ENCODE measurements around the gene RAB11FIP5.

Gene RAB11FIP5

GRCh38 chr2:73082523-73083410, 30.0 kb downstream of the RAB11FIP5 start:
- DNase-seq = no peak

- DNase-seq = no peak
These were observed 31.5 kb downstream of the RAB11FIP5 start for GRCh38 chr2:73081181-73081671.

- no peak for DNase-seq
These were observed 32.2 kb downstream of the RAB11FIP5 start for GRCh38 chr2:73080321-73081131.

GRCh38 chr2:73079636-73080035, 33.1 kb downstream of the RAB11FIP5 start:
- no peak for DNase-seq

GRCh38 chr2:73078457-73079411, 34.0 kb downstream of the RAB11FIP5 start:
- no peak for DNase-seq

- DNase-seq = no peak
These were observed 35.3 kb downstream of the RAB11FIP5 start for GRCh38 chr2:73077424-73077795.

- DNase-seq = no peak
These were observed 35.9 kb downstream of the RAB11FIP5 start for GRCh38 chr2:73076701-73077423.

- DNase-seq = no peak
These were observed 37.0 kb downstream of the RAB11FIP5 start for GRCh38 chr2:73075477-73076373.

- no peak for DNase-seq
These were observed 38.4 kb downstream of the RAB11FIP5 start for GRCh38 chr2:73074110-73075069.

GRCh38 chr2:73072416-73072815, 40.3 kb downstream of the RAB11FIP5 start:
- no peak for DNase-seq

- no peak for DNase-seq
These were observed 40.7 kb downstream of the RAB11FIP5 start for GRCh38 chr2:73072129-73072395.

GRCh38 chr2:73071360-73072128, 41.2 kb downstream of the RAB11FIP5 start, which contains the start of gene SFXN5:
Gene SFXN5, minus strand, starts transcription at chr2:73071712. Its CDS starts 7 bp downstream, at chr2:73071705.
- DNase-seq = peak; percentile 89 to 95

- DNase-seq = no peak
These were observed 41.9 kb downstream of the RAB11FIP5 start for GRCh38 chr2:73070643-73071359.

- no peak for DNase-seq
These were observed 42.7 kb downstream of the RAB11FIP5 start for GRCh38 chr2:73069855-73070642.

GRCh38 chr2:73069041-73069854, 43.5 kb downstream of the RAB11FIP5 start:
- no peak for DNase-seq

- no peak for DNase-seq
These were observed 44.6 kb downstream of the RAB11FIP5 start for GRCh38 chr2:73068147-73068546.
